OCI-LY7 (cell line): ENCODE results near the gene AATF. TPM values are rescaled to one million over a fixed set of nuclear protein-coding genes. Genes with fewer than 3 reads are reported as not detected.

Experiments used
- BruUV-seq: library from RNA; stranded (reverse); fragments of 400-500 nt; replicated peaks from 2 replicates; lab custom pipeline; 2021; lab: Mats Ljungman, UMichigan
- CTCF ChIA-PET: fragments of 300-600 bp; sonication (Branson Sonifier 250); formaldehyde crosslinking; loops from one replicate; lab custom pipeline; 2022; ENCODE audit warnings: antibody characterized with exemption; ENCODE audit not compliant: unreplicated experiment; lab: Charles Lee
- POLR2A ChIA-PET: fragments of 300-600 bp; sonication (Branson Sonifier 250); formaldehyde crosslinking; loops from one replicate; lab custom pipeline; 2022; ENCODE audit warnings: antibody characterized with exemption; lab: Charles Lee
- DNase-seq: peaks from one replicate; pipeline ENCODE4 v3.0.0-alpha.2; 2015; ENCODE audit warnings: low spot score
- H2AFZ ChIP-seq: fragments of 200-600 bp; sonication (generic), shearing (Covaris generic); 2 replicates; pipeline ENCODE4 v1.6.1; 2014; ENCODE audit warnings: mild to moderate bottlenecking, antibody characterized with exemption, low read length, moderate library complexity
- H3K27ac ChIP-seq: fragments of 200-600 bp; sonication (generic); 2 replicates; pipeline ENCODE4 v1.5.1; 2014; ENCODE audit warnings: mixed run types, low read depth, mild to moderate bottlenecking, moderate library complexity, low read length, inconsistent platforms; ENCODE audit not compliant: poor library complexity, severe bottlenecking
- H3K36me3 ChIP-seq: fragments of 200-600 bp; sonication (generic); 2 replicates; pipeline ENCODE4 v1.6.1; 2014; ENCODE audit warnings: mild to moderate bottlenecking, antibody characterized with exemption, low read length, moderate library complexity, mixed read lengths; ENCODE audit not compliant: insufficient read depth
- H3K4me1 ChIP-seq: fragments of 200-600 bp; sonication (generic); 2 replicates; pipeline ENCODE4 v1.5.1; 2014; ENCODE audit warnings: mild to moderate bottlenecking, low read length; ENCODE audit not compliant: insufficient read depth, poor library complexity, severe bottlenecking
- H3K4me2 ChIP-seq: fragments of 200-600 bp; sonication (generic); 2 replicates; pipeline ENCODE4 v1.6.1; 2014; ENCODE audit warnings: mild to moderate bottlenecking, low read length
- H3K4me3 ChIP-seq: fragments of 200-600 bp; sonication (generic); 2 replicates; pipeline ENCODE4 v1.5.1; 2014; ENCODE audit warnings: mild to moderate bottlenecking, low read depth, low read length; ENCODE audit not compliant: poor library complexity, severe bottlenecking
- H3K79me2 ChIP-seq: fragments of 200-600 bp; sonication (generic); 2 replicates; pipeline ENCODE4 v1.6.1; 2016; ENCODE audit warnings: low read depth, mild to moderate bottlenecking, low read length, moderate library complexity, mixed read lengths; ENCODE audit not compliant: insufficient read depth
- H3K9me2 ChIP-seq: fragments of 200-600 bp; sonication (generic); 2 replicates; pipeline ENCODE4 v1.6.1; 2016; ENCODE audit warnings: mild to moderate bottlenecking, low read length, mixed read lengths; ENCODE audit not compliant: insufficient read depth
- H3K9me3 ChIP-seq: fragments of 200-600 bp; sonication (generic); 2 replicates; pipeline ENCODE4 v1.6.1; 2014; ENCODE audit warnings: mild to moderate bottlenecking, mixed run types, low read length, mixed read lengths
- H4K20me1 ChIP-seq: fragments of 200-600 bp; sonication (generic); 2 replicates; pipeline ENCODE4 v1.6.1; 2014; ENCODE audit warnings: mild to moderate bottlenecking, antibody characterized with exemption, low read length, moderate library complexity, mixed read lengths; ENCODE audit not compliant: insufficient read depth
- CTCF ChIP-seq: fragments of 200-600 bp; sonication (generic); conservative IDR thresholded peaks from 2 replicates; pipeline ENCODE4 v1.5.1; 2014; ENCODE audit warnings: mild to moderate bottlenecking, antibody characterized with exemption, low read length, moderate library complexity, mixed read lengths
- EZH2phosphoT487 ChIP-seq: fragments of 200-600 bp; sonication (generic); IDR thresholded peaks from 2 replicates; pipeline ENCODE4 v1.6.1; 2018; ENCODE audit warnings: low read depth, borderline replicate concordance, mild to moderate bottlenecking, mixed run types, antibody characterized with exemption, low read length, moderate library complexity, mixed read lengths
- intact Hi-C: fragments of 100-400 bp; cut with micrococcal nuclease; formaldehyde crosslinking; loops from one replicate; pipeline ENCODE4 v1.10.0; 2022; ENCODE audit not compliant: unreplicated experiment
- total RNA-seq, 2 experiments: library from RNA; depleted of rRNA in 1 of 2; stranded (reverse); fragments of >200 nt in 1 of 2; shearing (Covaris generic) in 1 of 2; gene quantifications; 2 replicates each; pipeline ENCODE4 v1.2.3, GENCODE V29; 2014 to 2022

AATF gene
- total RNA-seq, 2 experiments from 2014 or later, result 83.5 to 94.3 TPM

DNA sequence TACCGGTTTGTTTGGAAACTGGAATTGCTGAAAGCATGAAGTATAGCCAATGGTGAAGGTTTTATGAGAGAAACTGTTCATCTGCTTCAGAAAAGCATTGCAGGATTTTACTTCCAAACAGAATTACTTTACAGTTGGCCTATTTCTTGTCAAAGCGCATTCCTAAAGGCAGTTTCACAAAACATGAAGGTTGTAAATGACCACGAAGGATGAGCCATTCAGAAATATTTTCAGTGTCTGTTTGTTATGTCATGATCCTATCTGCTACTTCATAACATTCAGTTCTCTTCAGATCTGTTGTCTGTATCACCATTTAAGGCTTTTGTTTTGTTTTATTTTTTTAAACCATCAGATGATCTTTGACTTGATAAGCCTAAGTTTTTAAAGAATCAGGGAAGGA, 45.7 kb downstream of the AATF start:
- intact Hi-C loops, result no loop called here
- Histone ChIP-seq H3K4me2 (no peak overlapping the region), H3K79me2 (no peaks in the 10 kb centered on the region), H3K36me3 (peaks cover 98% of the 10 kb centered on the region), H3K27ac (no peak overlapping the region), H3K9me3 (no peaks in the 10 kb centered on the region), H3K4me1 (no peaks in the 10 kb centered on the region), H4K20me1 (no peaks in the 10 kb centered on the region), H3K4me3 (no peak overlapping the region), H2AFZ (no peak overlapping the region), H3K9me2 (no peaks in the 10 kb centered on the region)
- ChIA-PET CTCF (no interaction called here), POLR2A (interaction anchor here (1.0 kb wide), 1 partner anchor 9 kb away, joined by 3 read pairs; no protein-coding TSS in a partner anchor)
- no peak for DNase-seq
- BruUV-seq, result no TSS peak
- TF ChIP-seq EZH2phosphoT487, result no peak

DNA sequence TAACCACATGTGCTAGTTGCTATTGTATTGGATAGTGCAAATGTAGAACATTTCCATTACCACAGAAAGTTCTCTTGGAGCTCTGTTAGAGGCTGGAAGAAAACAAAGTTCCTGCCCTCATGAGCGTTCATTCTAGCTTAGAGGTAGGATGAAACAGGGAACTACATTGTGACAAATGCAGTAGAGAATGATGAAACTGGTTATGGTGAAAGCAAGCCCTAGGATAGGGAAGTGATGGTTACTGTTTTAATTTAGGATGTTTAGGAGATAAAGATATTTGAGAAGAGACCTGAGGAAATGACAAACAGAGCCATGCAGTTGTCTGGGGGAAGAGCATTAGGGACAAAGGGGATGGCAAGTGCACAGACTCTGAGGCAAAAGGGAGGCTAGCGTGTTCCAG, 50.7 kb downstream of the AATF start:
- intact Hi-C loops, result no loop called here
- H3K79me2 ChIP-seq, result no peaks in the 10 kb centered on the region
- H3K4me3 ChIP-seq, result no peak overlapping the region
- POLR2A ChIA-PET, result no interaction called here
- no peaks in the 10 kb centered on the region for H3K4me1 ChIP-seq
- H3K9me2 ChIP-seq, result no peaks in the 10 kb centered on the region
- H2AFZ ChIP-seq, result no peak overlapping the region
- no peak for DNase-seq
- H3K9me3 ChIP-seq, result peaks cover 12% of the 10 kb centered on the region; the same call in 1 of the 2 replicates
- TF ChIP-seq CTCF (no peak), EZH2phosphoT487 (no peak)
- CTCF ChIA-PET, result no interaction called here
- peaks cover 89% of the 10 kb centered on the region for H3K36me3 ChIP-seq
- H3K27ac ChIP-seq, result no peak overlapping the region
- BruUV-seq, result no TSS peak
- no peaks in the 10 kb centered on the region for H4K20me1 ChIP-seq
- no peak overlapping the region for H3K4me2 ChIP-seq

- Histone ChIP-seq H4K20me1 (0 out of 2 replicates have a peak, but pooled peaks cover 3% of the 10 kb centered on the region), H3K9me2 (no peaks in the 10 kb centered on the region), H3K9me3 (no peaks in the 10 kb centered on the region), H2AFZ (no peak overlapping the region), H3K27ac (no peak overlapping the region), H3K36me3 (peaks cover 43% of the 10 kb centered on the region), H3K4me1 (no peaks in the 10 kb centered on the region), H3K79me2 (no peaks in the 10 kb centered on the region; the same call in 1 of the 2 replicates), H3K4me3 (no peak overlapping the region), H3K4me2 (no peak overlapping the region)
- CTCF ChIA-PET, result no interaction called here
- POLR2A ChIA-PET, result interaction anchor here (0.6 kb wide), 1 partner anchor 13 kb away, joined by 3 read pairs; no protein-coding TSS in a partner anchor
- intact Hi-C loops, result no loop called here
- no peak for DNase-seq
- no peak for TF ChIP-seq CTCF
- no peak for TF ChIP-seq EZH2phosphoT487
- no TSS peak for BruUV-seq
Measured at GRCh38 chr17:37016780-37017179, 68.0 kb downstream of the AATF start.
